HuH-7.5 (cell line): ENCODE results near the gene KDELR3.
"Not testable (repeated sequence)": the region's sequence is repeated elsewhere in the genome, so short reads cannot be mapped to it uniquely, and the experiment has no call there.

Source experiments
- DNase-seq: peaks from one replicate; pipeline ENCODE4 v3.0.0; 2011; ENCODE audit warnings: low spot score

KDELR3 gene

GRCh38 chr22:38456841-38457699 is 10.8 kb upstream of the KDELR3 start:
- no peak for DNase-seq

GRCh38 chr22:38460426-38460840 is 7.5 kb upstream of the KDELR3 start:
- DNase-seq: no peak

- no peak for DNase-seq
Observed at GRCh38 chr22:38461057-38461413, 6.9 kb upstream of the KDELR3 start.

GRCh38 chr22:38461414-38462081 is 6.3 kb upstream of the KDELR3 start:
- DNase-seq: peak; percentile 80

GRCh38 chr22:38462960-38463784 is 4.7 kb upstream of the KDELR3 start:
- DNase-seq: peak; percentile 94

- DNase-seq: no peak
Observed at GRCh38 chr22:38464992-38465672, 2.8 kb upstream of the KDELR3 start.

GRCh38 chr22:38465673-38466490 is 2.0 kb upstream of the KDELR3 start:
- no peak for DNase-seq

GRCh38 chr22:38467438-38467903 is 425 bp upstream of the KDELR3 start:
- peak; percentile 66 for DNase-seq

- no peak for DNase-seq
Observed at GRCh38 chr22:38468443-38469305, 778 bp downstream of the KDELR3 start.

- no peak for DNase-seq
Observed at GRCh38 chr22:38469306-38469781, 1.4 kb downstream of the KDELR3 start.

GRCh38 chr22:38470179-38470578 is 2.3 kb downstream of the KDELR3 start:
- DNase-seq: not testable (repeated sequence)

- DNase-seq: no peak
Observed at GRCh38 chr22:38471237-38471636, 3.3 kb downstream of the KDELR3 start.

- DNase-seq: no peak
Observed at GRCh38 chr22:38474003-38474607, 6.2 kb downstream of the KDELR3 start.

- no peak for DNase-seq
Observed at GRCh38 chr22:38477585-38477984, 9.7 kb downstream of the KDELR3 start.

- no peak for DNase-seq
Observed at GRCh38 chr22:38479096-38479837, 11.4 kb downstream of the KDELR3 start.

- no peak for DNase-seq
Observed at GRCh38 chr22:38481162-38481870, 13.4 kb downstream of the KDELR3 start.

GRCh38 chr22:38481871-38482332 is 14.0 kb downstream of the KDELR3 start:
- DNase-seq: no peak
